CD4-positive, alpha-beta T cell treated with Interleukin-15 for 1 hour (primary cell): Measurements from ENCODE around the gene NEUROD4.
A peak's percentile ranks its signal among the peaks of the same experiment; 100 is the strongest.

Experiments used
- DNase-seq: peaks from one replicate; pipeline ENCODE4 v3.0.0-alpha.2; 2020

NEUROD4 gene

DNA sequence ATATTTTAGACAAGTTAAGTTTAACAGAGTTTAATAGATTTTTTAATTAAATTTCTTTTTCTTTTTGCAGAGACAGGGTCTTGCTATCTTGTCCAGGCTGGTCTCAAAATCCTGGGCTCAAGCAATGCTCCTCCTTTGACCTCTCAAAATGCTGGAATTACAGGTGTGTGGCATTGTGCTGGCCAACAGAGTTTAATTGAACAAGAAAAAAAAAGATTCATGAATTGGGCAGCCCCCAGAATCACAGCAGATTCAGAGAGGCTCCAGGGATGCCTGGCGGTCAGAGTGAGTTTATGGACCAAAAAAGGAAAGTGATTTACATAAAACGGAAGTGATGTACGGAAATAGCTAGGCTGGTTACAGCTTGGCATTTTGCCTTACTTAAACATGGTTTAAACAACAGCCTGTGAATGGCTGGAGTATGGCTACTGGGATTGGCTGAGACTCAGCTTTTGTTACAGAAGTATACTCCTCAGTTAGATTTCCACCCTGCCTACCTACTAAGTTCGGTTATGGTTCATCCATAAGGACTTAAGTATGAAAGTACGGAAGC lies 20.7 kb upstream of the NEUROD4 start:
- no peak for DNase-seq

DNA sequence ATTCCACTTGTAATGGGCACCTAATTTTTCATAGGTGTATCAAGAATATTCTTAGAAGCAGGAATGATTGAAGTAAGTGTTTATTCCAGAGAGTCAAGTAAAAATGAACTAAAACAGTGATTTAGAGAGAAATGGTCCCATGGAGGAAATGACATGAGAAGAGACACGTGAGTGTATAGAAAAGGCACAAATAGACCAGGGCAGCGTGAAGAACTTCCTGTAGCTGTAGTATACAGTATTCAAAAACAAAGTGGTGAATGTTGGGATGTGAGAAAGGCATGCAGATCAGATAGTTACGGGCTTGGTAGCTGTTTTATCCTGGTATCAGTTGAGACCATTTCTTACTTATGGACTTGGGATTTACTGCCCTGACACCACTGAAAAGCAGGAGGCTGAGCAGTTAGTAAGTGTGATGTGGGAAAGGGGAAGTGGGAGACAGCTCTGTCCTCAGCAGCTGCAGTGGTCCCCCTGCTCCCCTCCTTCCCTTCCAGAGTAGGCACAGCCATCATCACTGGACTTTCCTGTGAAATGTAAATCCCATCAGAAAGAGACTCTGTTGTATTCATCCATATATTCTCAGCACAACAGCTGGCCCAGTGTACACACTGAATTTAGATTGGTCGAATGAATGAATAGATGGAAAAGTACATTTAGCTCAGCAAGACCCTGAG lies 18.4 kb upstream of the NEUROD4 start:
- DNase-seq: no peak

DNA sequence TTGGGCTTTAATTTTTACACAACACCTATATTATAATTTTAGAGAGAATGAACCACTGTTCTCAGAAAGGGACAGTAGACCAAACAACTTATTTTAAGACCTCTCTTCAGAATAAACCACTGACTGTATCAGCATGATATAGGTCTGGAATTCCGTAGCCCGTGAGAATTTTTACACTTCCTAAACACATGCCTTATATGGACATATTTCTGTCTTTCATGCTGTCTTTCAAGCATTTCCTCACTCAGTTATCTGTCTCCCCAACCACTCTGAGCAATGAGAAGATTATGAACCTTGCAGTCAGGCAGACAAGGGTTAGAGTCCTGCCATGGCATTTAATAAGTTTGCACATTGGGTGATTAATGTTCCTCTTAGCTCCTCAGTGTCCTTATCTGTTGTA lies 17.4 kb upstream of the NEUROD4 start:
- DNase-seq: no peak

DNA sequence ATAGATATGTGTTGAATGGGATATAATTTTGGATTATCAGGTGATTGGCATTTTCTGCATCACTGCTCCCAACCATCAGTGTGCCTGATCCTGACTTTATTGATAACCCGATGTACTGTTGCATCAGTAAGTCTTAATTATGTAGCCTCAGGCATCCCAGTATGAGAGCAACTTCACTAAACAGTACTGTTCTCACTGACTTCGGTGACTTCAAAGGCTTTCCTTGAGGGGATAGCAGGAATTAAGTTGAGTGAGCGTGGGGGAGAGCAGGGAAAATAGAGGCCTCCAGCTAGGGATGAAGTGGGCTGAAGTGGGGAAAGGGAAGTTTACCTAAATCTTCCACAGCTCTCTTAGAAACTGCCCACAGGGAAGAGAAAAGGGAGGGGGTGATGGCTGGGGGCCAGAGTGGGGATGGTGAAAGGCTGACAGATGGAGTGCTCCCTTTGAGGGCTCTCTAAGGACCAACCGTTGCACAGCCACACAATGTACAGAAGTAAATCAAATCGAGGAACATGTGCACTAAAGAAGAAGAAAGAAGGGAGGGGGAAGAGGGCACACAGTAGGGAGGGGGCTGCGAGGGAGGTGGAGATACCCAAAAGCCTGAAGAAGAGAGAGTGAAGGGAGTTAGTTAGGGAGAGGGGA lies 10.7 kb upstream of the NEUROD4 start:
- no peak for DNase-seq

DNA sequence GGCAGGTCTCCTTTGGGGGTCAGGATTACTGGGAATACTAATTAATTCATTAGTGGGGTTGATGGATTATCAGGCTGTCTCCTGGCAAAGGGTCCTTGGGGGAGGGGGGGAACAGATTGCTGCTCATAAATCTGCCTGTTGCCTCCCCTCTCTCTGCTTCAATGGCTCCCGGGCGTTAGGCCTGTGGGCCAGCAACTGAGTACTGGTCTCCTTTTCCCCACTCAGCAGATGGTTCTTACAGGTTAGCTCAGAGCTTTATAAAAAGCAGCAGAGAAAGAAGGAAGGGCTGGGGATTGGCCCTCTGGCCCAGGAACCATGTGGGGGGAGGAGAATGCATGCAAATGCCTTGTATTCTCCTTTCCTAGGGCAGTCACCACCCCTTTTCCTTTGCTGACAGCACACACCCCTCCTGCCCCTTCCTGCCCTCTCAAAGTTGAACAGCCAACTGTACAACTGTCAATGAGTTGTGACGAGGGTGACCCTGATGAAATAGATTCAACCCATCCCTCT lies 2.3 kb upstream of the NEUROD4 start:
- DNase-seq: no peak

DNA sequence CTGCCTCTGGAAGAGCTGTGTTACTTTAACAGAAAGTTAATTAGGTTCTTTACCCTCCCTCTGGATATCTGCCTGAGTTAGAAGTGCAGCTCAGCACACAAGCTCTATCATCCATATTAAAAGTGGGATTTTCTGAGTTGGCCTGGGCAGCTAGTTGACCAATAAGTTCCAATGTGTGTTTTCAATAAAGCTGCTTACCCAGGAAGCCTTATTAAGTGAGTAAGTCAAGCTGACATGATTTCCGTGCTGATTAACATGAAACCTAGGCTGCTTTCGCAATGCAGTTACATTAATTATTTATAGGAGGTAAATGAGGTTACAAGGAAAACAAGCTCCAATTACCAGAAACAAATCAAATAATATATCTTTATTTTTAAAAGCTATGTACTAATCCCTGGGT lies 4.8 kb downstream of the NEUROD4 start:
- DNase-seq: no peak

DNA sequence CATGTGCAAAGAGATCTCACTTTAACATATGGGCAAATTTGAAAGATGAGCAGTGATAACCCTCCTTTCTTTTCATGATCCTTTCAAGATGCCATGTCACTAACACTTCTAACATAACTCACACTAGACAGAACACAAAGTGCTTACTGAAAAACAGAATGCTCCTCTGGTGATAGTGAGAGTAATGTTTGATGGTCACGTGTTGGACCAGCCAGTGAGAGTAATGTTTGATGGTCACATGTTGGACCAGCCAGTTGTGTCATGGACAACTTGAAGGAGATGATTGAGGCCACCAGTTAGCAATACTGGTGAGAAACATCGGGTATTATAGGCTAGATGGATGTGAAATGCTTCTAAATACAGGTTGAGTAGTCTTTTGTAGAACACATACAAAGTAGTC lies 5.7 kb downstream of the NEUROD4 start:
- DNase-seq: no peak

DNA sequence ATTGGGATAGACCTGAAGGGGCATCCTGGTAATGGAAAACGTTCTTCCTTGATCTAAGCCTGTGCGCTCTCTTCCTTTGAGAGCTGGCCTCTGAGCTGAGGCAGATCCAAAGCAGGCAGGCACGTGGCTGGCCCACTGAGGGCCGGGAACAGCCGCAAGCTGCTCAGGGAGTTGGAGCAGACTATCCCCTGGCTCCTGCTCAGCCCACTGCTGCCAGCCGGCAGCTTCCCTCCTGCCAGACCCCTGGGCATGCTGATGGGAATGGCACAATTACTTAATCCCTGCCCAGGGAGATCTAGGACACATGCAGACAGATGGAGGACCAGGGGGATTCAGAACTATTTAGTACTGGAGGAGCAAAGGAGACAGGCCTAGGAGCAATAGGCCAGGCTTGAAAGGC lies 14.4 kb downstream of the NEUROD4 start:
- DNase-seq: no peak

DNA sequence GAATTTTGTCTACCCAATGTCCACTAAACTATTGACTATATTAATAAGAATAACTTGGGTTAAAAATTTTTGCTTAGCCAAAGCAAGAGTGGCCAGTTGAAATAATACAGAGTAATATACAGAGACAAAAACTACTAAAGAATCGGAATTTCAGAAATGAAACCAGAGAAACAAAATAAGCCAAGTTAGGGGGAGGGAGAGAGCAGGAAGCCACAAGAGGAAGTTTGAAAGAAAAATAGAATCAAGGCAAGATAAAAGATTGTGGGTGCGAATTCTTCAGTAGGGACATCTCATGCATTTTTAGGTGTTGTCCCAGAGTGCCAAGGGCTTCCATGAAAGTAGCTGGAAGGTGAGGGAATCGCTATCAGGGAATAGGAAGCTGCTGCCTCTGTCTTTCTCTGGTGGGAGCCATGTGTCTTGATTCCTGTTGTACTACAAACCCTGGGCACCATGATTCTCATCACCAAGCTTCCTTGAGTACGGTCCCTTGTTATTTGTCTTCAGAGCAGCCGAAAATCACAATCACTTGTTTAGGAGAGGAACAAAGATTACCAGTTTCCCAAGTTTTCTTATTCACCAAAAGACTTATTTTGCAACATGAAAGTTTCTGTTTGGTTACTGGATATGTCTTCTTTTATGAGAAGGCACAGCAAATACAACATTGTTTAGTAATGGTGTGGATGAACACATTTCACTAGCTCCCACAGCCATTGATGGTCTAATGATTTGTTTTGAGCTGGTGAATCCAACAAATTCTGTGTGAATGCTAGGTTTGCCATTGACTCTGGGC lies 16.7 kb downstream of the NEUROD4 start:
- no peak for DNase-seq

DNA sequence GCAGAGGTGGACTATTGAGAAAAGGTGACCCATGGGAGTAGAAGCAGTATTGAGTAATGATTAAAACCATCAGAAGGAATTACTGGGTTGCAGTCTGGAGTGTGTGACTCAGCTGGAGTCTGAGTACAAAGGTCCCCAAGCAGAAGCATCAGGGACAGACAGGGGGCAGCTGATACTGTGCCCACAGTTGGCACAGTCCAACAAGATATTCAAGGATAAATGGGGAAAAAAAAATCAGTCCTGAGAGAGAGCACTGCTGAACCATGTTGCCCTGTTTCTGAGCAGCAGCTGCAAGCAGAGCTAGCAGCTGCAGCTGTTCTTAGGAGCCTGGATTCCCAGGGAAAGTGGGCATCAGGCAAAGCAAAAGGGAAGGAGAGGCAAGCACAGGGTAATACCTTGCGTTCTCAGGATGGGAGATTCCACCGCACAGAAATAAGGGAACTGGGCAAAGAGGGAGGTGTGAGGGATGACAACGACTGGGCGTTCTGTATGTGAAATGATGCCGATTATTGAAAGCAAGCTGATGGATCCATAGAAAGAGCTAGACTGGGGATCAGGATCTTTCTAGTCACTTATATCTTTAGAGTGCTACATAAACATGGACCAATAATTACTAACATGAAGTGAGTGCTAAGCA lies 17.7 kb downstream of the NEUROD4 start:
- no peak for DNase-seq

DNA sequence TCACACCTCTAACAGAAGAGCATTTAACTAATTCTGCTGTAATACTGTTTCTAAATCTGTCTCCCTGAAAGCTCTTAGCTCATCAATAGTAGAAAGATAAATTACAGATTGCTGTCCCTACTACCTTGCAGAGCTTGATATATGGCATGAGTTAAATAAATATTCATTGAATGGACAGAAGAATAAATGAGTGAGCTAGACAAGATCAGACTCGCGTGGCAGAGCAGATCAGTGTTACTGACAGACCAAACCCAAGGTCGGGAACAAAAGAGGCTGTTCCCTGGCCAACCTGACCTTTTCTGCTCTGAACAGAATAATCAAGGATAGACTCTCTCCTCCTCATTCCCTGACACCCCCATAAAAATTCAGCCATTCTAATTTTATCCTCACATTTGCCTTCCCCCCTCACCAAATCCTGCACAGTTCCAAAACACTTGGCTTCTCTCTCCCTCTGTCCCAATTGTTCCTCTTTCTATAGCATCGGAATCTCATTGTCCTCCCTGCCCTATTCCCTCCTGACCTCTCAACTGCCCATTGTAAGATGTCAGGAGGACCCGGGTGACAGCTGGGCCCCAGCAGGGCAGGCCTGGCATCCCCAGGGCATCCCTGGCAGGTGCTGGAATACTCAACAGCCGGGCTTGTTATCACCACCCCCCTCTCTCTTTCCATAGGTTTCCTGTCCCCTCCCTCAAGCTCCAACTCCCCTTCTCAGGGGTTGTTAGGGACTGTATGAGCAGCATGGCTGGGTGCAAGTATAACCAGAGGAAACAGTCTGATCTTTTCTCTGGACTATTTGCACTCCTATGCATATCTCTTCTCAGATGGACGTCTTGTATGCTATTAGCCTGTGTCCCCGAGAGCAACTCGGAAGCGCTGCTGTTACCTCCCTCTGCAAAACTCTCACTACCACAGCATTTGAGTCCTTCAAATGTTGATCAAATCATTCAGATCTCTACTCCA lies 19.9 kb downstream of the NEUROD4 start:
- DNase-seq: no peak

DNA sequence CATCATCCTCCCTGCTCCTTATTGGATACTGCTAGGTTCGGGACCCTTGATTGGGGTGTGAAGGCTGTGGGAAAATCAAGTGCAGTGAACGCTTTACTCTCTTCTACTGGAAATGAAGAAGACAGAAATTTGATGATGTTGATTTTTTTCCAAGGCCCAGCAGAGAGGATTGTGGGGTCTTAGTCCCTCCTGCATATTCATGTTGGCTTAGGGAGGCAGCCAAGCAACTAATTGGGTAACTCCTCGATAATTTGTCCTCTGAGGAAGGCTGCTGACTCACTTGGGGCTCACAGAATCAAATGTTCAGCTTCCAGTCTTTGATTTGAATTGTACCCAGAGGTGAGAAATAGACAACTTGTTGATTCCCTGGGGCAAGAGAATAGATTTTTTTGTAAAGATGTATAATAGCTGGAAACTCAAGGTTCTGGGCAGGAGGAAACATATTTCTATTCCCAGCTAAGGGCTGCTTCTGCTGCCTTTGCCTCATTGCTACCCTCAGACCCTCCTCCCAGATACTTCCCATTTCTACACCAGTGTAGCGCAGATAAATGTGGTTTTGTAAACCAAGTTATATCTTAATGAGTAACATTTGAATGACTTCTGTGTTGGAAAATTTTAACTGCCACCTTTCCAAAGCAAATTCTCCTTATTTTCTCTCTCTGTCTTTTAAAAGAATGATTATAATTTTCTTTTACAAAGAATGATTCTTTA lies 21.7 kb downstream of the NEUROD4 start:
- DNase-seq: no peak

DNA sequence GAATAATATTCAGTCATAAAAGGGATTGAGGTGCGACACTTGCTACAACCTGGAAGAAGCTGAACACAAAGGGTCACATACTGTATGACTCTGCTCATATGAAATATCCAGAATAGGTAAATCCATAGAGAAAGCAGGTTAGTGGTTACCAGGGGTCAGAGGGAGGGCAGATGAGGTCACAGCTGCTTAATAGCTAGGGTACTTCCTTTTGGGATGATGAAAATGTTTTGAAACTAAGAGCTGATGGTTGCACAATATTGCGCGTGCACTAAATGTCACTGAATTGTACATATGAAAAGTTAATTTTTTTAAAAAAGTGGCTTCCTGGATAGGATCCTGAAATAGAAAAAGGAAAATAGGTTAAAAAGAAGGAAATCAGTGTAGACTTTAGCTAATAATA lies 23.8 kb downstream of the NEUROD4 start:
- peak; percentile 30 for DNase-seq

DNA sequence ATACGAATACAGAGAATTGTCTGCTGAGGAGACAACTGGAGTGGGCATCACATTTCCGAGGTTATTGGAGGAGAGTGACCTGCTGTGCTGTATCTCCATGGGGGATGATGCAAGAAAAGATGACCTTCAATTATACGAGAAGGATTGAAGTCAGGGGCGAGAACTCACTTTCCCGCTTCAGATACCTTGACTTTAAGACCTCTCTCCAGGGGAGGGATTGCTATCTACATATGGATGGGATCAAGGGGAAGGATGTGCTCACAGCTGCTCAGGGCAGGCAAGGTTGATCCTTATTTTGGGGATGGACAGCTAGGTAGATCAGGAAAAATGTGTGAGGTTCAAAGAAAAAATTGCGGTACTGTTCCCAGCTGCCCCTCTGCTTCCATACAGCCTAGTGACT lies 24.4 kb downstream of the NEUROD4 start:
- no peak for DNase-seq

DNA sequence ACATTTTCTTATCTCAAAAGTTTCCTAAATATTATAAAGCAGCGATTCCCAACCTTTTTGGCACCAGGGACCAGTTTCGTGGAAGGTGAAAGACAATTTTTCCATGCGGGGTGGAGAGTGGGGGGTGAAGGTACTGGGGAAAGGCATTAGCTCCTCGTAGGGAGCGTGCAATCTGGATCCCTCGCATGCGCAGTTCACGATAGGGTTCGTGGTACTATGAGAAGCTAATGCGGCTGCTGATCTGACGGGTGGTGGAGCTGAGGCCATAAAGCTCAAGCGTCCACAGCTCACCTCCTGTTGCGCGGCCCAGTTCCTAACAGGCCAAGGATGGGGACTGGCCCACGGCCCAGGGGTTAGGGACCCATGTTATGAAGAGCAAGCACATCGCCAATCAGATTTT lies 29.9 kb downstream of the NEUROD4 start:
- DNase-seq: no peak

DNA sequence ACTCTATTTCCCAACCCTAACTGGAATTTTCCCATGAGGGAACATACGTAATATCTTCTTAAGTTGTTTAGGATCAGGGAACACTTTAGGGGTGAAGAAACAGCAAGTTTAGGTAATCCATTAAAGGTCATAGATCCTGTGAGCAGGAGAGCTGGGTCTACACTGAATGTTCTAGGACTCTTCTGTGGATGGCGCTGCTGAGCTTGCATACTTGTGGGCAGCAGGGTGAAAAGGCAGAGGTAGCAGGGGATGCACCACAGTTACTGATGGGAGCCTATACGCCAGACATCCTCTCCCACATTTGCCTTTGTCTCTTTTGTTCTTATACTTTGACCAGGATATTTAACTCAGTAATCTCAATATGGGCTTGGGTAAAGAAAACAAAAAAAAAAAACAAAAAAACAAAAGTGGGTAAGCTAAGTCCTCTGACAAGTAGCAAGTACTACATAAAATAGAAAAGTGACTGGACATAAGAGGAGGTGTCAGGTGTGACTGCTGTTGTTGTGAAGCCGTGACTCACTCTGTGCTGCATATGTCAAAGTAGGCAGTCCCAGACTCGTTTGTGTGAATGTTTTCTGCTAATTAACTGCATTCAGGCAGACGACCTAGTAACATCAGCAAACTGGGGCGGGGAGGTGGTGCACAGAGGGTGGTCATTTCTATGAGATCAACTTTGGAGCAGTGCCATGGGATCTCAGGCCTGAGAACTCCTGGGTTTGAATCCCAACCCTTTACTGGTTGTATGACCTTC lies 31.6 kb downstream of the NEUROD4 start:
- no peak for DNase-seq

DNA sequence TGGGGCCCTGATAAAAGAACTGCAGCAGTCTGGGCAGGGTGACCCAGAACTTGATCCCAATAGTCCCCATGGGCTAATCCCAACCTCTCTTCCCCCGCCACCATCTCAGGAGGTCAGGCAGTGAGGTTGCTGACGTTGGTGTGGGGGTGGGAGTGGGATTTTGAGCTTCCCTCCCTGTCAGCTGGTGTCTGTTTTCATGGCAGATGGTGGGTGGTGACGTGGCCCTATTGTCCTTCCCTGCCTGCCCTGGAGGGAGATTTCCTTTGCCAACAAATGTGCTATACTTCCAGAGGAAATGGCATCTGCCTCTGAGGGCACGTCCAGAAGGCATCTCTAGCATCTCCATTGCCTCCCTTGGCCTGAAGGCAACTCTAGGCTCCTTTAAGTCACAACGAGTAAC lies 37.7 kb downstream of the NEUROD4 start:
- DNase-seq: no peak

DNA sequence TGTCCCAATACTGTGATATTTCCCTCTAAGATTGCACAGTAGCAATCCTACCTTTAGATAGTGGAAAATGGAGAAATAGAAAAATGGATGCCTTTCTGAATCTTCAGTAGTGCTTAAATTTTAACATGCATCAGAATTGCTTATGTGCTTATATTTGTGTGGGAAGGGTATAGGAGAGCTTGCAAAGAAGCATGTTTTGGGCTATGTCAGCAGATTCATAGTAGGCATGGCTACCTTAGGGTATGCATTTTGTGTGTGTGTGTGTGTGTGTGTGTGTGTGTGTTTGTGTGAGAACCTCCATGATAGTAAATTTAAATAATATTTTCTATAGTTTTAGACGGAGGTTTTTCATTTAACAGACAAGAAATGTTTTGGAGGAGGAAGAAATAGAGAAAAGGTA lies 38.3 kb downstream of the NEUROD4 start:
- DNase-seq: no peak

DNA sequence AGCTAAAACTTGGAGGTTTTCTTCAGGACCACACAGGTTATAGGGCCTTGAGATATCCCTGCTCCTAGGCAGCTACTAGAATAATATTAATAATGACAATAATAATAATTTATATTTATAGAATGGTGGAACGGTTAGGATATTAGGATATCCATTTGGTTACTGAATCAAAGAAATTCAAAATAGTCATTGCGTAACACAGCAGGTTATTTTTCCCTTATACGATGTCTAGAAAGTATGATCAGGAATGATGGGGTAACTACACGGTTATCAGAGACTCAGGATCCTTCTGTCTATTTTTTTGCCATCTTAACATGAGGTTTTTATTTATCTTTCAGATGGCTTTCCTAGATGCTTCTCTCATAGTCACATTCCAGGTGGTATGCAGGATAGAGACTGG lies 39.0 kb downstream of the NEUROD4 start:
- DNase-seq: no peak

DNA sequence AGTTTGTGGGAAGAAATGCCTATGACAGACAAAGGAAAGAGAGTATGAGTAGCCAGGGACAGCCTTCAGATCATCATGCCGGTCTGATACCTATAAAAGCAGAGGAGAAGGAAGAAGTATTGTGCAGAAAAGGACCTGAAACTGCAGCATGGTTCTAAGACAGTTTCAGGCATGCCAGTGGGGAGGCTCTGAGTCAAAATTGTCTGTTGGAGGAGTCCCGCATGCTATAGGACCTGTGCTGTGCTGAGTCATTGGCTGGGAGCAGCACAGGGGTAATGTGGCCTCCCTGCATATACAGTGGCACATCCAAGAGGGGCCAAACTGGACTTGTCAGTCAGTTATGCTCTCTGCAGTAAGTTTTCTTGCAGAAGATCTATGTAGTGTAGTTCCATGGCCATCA lies 40.7 kb downstream of the NEUROD4 start:
- peak; percentile 18 for DNase-seq

DNA sequence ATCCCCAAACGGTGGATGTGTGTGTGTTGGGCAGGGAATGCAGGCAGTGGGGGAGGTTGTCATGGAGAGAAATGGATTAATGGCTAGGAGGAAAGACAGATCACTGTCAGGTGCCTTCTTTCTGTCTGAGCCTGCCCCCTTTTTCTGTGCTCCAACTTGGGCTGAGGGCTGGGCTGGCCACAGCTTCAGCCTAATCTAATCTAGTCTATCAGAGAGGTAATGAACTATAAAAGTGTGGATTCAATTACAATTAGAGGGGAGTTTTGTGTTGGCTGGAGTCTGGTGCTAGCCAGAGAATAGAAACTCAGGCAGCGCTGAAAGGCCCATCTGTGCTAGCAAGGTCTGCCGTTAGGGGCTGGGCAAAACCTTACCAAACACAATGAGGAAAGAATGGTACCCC lies 41.2 kb downstream of the NEUROD4 start:
- no peak for DNase-seq
